Stimulated activated naive CD8-positive, alpha-beta T cell treated with anti-CD3 and anti-CD28 coated beads, Interleukin-15, Interleukin-2, amounts not matched to agents 100 U/mL and 50 U/mL, for 24 hours (primary cell): ENCODE measurements around the gene COG7.

Source experiments
- ATAC-seq: fragments of 150-1000 bp; cut with Tn5 transposase; one replicate; pipeline ENCODE4 v1.10.0; 2021
- DNase-seq: peaks from one replicate; pipeline ENCODE4 v3.0.0; 2021

Gene COG7

DNA sequence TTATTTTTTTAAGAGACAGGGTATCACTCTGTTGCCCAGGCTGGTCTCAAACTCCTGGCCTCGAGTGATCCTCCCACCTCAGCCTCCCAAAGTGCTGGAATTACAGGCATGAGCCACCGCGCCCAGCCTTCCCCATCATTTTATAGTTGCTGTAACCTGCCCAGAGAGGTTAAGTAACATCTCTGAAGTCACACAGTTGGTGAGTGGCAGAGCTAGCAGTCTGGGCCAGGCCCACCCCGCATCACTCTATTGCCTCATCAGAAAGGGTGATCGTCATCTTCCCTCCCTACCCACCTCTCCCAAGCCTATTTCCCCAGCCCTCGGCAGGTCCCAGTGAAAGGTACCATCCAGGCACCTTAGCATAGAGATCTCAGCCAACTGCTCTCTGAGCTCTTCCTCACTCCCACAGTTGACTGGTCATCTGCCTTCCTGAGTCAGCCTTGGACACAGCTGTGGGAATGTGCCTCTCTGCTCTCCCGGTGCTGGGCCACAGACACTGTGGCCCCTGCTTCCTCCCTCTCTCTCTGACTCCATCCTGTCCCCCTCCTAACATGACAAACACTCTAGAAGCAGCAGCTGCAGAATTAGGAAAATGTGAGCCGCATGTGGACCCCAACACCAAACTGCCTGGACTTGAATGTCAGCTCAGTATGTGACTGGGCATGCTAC lies 93.8 kb downstream of the COG7 start:
- ATAC-seq (no peak), DNase-seq (no peak)

DNA sequence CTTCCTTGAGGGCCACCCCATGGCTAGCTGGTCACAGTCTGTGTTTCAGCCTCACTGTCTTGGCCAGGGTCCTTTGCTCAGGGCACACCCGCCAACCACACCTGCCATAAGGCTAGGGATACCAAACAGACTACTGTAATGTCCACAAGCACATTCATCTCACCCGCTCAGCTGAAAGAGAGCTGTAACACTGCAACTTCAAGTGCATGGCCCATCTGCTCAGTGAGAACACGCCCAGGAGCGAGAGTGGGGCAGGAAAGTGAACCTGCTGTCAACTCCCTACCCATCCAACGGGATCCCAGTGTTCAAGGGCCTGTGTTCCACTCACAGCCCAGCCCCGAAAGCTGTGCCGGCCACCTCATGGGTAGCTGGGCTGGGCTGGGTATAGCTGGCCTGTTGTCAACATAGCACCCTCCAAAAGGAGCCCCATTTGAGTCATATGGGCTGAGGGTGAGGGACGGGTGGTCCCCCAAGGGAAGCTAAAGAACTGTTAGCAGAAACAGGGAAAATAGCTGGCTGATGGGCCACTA lies 95.2 kb downstream of the COG7 start:
- ATAC-seq = peak; percentile 14

DNA sequence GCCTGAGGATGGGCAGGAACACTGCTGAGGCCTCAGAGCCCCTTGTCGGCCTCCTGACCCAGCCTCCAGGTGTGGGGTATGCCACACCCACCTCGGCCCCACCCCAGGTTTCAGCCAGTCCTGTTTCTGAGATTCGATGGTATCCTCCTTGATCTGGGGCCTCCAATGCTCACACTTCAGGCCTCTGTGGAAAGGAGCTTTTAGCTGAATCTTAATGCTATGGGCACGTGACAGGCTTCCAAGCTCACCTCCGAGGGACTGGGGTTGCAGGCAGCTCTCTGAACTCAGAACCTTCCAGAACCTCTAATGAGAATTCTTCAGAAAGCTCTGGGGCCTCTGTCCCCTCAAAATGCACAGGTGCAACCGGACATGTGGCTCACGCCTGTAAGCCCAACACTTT lies 96.0 kb downstream of the COG7 start:
- no peak for ATAC-seq
- no peak for DNase-seq

More for the DNA sequence above, 95.2 kb downstream of the COG7 start:
- no peak for DNase-seq

DNA sequence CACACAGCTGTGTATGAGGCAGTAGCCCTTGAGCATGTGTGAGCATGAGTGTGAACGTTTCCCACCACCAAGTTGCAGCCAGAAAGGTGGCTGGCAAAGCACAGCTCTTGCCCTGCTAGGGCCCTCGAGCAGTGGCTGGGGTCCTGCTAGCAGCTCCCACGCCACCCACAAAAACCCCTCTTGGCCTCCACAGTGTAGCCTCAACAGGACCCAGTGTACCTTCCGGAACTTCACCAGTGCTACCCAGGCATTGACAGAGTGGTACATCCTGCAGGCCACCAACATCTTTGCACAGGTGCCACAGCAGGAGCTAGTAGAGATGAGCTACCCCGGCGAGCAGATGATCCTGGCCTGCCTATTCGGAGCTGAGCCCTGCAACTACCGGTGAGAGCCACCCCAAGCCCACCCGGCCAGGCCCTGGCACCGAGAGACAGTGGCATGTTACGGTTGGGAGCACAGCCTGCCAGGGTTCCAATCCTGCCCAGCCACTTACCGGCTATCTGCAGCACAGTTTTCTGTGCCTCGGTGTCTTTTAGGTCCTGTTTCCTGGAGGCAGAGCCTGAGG lies 97.8 kb downstream of the COG7 start:
- DNase-seq (no peak), ATAC-seq (no peak)

DNA sequence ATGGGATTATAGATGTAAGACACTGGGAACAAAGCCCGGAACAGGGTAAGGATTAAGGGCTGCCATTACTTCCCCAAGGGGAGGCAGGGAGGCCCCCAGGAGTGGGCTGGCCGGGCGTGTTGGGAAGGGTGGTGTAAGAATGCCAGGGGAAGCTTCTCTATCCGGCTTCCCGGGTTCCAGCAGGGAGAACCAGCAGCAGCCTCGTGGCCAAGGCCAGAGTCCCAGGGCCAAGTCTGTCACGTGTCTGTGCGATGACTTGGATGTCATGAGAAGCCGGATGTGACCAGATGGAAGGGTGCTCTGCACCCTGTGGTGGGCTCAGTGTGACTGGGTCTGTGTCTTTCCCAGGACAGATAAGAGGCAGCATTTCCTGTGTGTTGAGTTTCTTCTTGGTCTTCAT lies 98.7 kb downstream of the COG7 start:
- ATAC-seq (no peak), DNase-seq (no peak)

DNA sequence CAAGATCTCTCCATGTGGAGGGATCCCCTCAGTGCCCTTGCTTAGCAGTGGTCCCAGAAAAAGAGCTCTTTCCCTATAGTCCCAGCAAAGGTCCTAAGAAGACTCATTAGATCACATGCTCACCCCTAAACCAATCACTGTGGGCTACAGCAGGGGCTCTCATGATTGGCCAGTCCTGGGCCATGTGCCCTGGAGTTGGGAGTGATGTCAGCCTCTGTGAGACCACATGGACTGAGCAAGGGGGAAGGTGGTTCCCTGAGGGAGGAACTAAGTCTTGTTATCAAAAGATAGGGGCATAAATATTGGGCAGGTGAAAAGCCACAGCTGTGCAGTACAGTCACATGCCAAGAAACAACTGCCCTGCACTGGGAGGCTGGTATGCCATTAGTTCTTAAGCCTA lies 99.5 kb downstream of the COG7 start:
- no peak for DNase-seq
- no peak for ATAC-seq

DNA sequence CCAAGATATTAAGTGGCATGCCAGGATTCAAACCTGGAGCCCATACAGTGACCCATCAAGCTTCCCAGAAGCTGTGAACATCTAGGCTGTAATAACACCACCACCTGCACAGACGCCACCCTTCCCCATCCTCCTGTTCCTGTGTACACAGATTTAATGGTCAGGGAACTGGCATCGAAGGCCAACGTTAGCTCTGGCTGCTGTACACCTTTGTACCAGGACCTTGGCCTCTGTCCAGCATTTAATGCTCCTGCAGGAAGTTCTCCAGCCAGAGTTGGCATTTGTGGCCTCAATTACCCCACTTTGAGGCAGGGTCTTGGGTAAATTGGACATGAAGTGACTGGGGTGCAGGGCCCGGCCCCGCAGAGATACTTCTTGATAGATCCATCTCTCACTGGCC lies 101.6 kb downstream of the COG7 start:
- DNase-seq (no peak), ATAC-seq (no peak)

DNA sequence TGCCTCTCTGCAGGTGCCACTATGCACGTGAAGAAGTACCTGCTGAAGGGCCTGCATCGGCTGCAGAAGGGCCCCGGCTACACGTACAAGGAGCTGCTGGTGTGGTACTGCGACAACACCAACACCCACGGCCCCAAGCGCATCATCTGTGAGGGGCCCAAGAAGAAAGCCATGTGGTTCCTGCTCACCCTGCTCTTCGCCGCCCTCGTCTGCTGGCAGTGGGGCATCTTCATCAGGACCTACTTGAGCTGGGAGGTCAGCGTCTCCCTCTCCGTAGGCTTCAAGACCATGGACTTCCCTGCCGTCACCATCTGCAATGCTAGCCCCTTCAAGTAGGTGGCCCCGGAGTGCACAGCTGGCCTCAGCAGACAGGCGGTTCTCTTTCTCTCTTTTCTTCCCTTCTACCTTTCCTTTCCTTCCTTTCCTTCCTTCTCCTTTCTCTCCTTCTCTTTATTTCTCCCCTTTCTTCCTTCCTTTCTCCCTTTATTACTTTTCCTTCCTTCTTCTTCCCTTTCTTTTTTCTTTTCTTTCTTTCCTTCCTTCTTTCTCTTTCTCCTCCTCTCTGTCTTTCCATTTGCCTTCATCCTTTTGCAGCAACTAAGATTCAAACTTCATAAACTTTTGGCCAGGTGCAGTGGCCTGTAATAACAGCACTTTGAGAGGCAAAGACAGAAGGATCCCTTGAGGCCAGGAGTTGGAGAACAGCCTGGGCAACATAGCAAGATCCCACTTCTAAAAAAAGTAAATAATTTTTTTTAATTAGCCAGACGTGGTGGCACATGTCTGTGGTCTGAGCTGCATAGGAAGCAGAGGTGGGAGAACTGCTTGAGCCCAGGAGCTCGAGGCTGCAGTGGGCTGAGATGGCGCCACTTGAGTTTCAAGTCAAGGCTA lies 104.2 kb downstream of the COG7 start:
- DNase-seq = no peak
- no peak for ATAC-seq

DNA sequence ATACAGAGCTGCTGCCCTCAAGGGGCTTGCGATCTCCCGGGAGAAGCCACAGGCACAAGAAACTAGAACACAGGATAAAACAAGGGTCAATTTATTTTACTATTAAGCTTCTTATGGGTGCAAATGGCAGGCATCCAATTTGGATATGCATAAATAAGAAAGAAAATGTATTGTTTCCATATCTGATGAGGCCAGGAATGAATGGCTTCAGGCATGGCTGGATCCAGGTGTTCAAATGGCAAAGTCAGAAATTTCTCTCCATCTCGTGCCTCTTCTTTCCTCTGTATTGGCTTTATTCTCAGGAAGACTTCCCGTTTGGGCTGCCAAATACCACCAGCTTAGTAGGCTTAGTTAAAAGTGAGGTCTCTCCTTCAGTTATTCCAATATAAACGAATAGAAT lies 107.8 kb downstream of the COG7 start:
- DNase-seq = no peak
- ATAC-seq = no peak

DNA sequence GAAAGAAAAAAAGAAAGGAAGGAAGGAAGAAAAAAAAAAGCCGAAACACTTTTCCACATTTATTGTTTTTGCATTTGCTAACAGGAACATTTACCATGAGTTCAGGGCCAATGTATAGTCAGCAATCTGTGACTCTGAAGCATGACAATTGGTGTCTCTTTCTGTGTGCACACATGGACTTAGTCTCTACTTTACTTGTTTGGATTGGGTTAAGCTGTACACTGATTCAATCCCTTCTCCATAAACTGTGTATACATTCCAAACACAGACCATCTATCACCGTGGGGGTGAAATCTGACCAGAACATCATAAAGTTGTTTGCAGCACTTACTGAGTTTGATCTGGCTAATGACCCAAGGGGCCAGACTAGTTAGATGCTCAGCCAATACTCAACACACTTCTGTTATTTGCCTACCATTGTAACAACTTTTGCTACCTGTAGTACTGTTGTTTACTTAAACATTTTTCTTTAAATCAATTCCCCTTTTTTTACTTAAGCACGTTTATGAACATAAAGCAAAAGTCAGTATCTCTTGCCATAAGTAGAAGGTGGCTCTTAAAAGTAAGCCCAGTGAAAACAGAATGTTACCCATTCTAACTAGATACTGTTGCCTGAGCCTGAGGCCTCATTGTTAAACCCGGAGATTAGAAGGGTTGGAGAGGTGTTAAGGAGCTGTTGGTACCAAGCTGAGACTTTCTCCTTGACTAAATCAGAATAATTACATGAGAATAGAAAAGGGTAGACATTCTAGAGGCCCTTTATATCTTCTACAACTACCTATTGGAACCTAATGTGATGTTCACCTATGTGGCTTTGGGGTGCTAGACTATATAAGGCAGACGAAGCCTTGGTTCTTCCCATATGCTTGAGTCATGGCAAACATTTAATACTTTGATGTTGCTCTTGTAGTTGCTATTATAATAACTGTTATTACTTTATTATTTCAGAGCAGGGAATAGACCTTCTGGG lies 109.1 kb downstream of the COG7 start:
- ATAC-seq = no peak

DNA sequence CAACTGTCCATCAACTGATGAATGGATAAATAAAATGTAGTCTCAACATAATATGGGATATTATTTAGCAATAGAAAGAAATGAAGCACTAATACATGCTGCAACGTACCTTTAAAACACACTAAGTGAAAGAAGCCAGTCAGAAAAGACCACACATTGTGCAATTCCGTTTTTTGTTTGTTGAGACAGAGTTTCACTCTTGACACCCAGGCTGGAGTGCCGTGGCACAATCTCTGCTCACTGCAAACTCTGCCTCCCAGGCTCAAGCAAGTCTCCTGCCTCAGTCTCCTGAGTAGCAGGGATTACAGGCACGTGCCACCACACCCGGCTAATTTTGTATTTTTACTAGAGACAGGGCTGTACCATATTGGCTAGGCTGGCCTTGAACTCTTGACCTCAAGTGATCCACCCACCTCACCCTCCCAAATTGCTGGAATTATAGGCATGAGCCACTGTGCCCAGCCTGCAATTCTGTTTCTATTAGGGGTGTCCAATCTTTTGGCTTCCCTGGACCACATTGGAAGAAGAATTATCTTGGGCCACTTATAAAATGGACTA lies 110.8 kb downstream of the COG7 start:
- no peak for ATAC-seq

More for the DNA sequence above, 109.1 kb downstream of the COG7 start:
- DNase-seq = no peak

DNA sequence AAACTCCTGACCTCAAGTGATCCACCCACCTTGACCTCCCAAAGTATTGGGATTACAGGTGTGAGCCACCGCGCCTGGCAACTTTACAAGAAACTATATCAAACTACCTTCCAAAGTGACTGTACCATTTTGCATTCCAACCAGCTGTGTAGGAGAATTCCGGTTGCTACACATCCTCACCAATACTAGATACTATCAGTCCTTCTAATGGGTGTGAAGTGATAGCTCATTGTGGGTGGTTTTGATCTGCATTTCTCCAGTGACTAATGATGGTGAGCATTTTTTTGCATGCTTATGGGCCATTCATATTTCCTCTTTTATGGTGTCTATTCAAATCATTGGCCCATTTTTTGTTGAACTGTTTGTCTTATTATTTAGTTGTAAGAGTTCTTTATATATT lies 113.2 kb downstream of the COG7 start:
- no peak for ATAC-seq
- no peak for DNase-seq

More for the DNA sequence above, 110.8 kb downstream of the COG7 start:
- no peak for DNase-seq
